Nephron (organoid): ENCODE results near the gene ANO1.

Experiments
- H3K27ac Mint-ChIP-seq, 3 experiments: 2 replicates each; pipeline ENCODE4 v1.8.0; 2020; ENCODE audit warnings: mixed read lengths in 3 of 3, mild to moderate bottlenecking in 2 of 3, moderate library complexity in 1 of 3
- H3K27me3 Mint-ChIP-seq: 2 replicates; pipeline ENCODE4 v1.8.0; 2021; ENCODE audit warnings: low read depth, mild to moderate bottlenecking, moderate library complexity, mixed read lengths
- H3K36me3 Mint-ChIP-seq: 2 replicates; pipeline ENCODE4 v1.8.0; 2020; ENCODE audit warnings: low read depth, mixed read lengths
- H3K4me1 Mint-ChIP-seq: 2 replicates; pipeline ENCODE4 v1.8.0; 2020; ENCODE audit warnings: mixed read lengths
- H3K4me3 Mint-ChIP-seq, 3 experiments: 2 replicates each; pipeline ENCODE4 v1.8.0; 2020; ENCODE audit warnings: mild to moderate bottlenecking in 3 of 3, mixed read lengths in 3 of 3, moderate library complexity in 2 of 3
- H3K9me3 Mint-ChIP-seq: 2 replicates; pipeline ENCODE4 v1.8.0; 2020; ENCODE audit warnings: mixed read lengths
- CTCF ChIP-seq, 3 experiments: fragments of 200-600 bp; sonication (generic); IDR thresholded peaks; one replicate each; pipeline ENCODE4 v1.5.0; 2021; ENCODE audit warnings: antibody characterized with exemption in 3 of 3; ENCODE audit not compliant: unreplicated experiment in 3 of 3

ANO1 gene

GRCh38 chr11:70059971-70060370 is 18.1 kb upstream of the ANO1 start:
- Mint-ChIP-seq H3K27me3 (peaks cover 9% of the 10 kb centered on the region), H3K9me3 (peaks cover 15% of the 10 kb centered on the region), H3K27ac (no peak overlapping the region), H3K4me3 (no peak overlapping the region), H3K4me1 (peaks cover 21% of the 10 kb centered on the region), H3K36me3 (peaks cover 8% of the 10 kb centered on the region)
- TF ChIP-seq CTCF (IDR thresholded peaks at IDR 0.05; ENCODE audit: unreplicated experiment in 3 of 3): no peak

DNA sequence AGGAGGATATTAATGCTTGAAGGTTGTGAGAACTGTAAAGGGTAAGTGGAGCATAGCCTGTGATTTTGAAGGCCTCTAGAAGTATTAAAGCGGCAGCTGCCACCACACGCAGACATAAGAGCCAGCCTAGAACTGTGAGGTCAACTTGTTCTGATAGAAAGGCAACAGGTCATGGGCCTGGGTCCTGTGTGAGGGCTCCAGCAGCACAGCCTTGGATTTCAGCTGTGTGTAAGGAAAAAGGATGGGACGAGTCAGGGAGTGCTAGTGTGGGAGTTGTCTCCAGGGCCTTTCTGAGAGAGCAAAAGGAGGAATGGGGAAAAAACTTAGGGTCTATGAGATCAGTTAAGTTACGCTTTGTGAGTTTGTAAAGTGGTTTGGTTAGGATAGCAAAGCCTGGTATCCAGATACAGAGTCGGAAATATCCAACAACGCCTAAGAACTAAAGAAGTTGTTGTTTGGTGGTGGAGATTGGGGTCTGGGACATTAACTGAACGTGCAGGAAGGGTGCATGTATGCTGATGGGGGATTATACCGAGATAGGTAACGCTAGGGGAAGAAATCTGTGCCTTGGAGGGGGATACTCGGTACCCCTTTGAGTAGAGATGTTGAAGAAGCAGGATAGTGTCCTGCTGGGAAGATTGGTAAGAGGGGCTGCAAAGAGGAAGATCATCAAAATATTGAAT is 17.4 kb upstream of the ANO1 start:
- Mint-ChIP-seq H3K36me3 (peaks cover 8% of the 10 kb centered on the region), H3K4me1 (peaks cover 23% of the 10 kb centered on the region), H3K4me3 (no peak overlapping the region), H3K27ac (no peak overlapping the region), H3K9me3 (peaks cover 14% of the 10 kb centered on the region), H3K27me3 (peaks cover 12% of the 10 kb centered on the region)
- TF ChIP-seq CTCF (IDR thresholded peaks at IDR 0.05; ENCODE audit: unreplicated experiment in 3 of 3): no peak

DNA sequence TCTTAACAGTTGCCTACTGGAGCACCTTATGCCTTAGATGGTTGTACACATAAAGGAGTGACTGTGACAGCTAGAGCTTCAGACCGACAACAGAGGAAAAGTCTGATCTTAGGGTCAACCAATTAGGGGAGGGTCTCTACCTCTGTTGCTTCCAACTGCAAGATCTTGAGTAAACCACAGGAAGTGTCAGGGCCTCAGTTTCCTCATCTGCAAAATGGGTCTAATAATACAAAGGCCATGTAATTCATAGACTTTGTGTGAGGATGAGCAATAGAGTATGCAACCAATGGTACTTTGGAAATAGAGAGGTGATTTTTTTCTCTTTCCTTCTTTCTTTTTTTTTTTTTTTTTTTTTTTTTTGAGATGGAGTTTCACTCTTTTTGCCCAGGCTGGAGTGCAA is 16.4 kb upstream of the ANO1 start:
- Mint-ChIP-seq H3K9me3 (peaks cover 8% of the 10 kb centered on the region), H3K4me1 (peaks cover 25% of the 10 kb centered on the region), H3K27ac (no peak overlapping the region), H3K27me3 (peaks cover 12% of the 10 kb centered on the region), H3K36me3 (peaks cover 8% of the 10 kb centered on the region), H3K4me3 (no peak overlapping the region)
- TF ChIP-seq CTCF (IDR thresholded peaks at IDR 0.05; ENCODE audit: unreplicated experiment in 3 of 3): no peak

GRCh38 chr11:70063121-70063520 is 15.0 kb upstream of the ANO1 start:
- Mint-ChIP-seq H3K4me3 (no peak overlapping the region), H3K4me1 (peaks cover 24% of the 10 kb centered on the region), H3K36me3 (no peaks in the 10 kb centered on the region), H3K27me3 (peaks cover 18% of the 10 kb centered on the region), H3K27ac (no peak overlapping the region), H3K9me3 (no peaks in the 10 kb centered on the region)
- TF ChIP-seq CTCF (IDR thresholded peaks at IDR 0.05; ENCODE audit: unreplicated experiment in 3 of 3): no peak

DNA sequence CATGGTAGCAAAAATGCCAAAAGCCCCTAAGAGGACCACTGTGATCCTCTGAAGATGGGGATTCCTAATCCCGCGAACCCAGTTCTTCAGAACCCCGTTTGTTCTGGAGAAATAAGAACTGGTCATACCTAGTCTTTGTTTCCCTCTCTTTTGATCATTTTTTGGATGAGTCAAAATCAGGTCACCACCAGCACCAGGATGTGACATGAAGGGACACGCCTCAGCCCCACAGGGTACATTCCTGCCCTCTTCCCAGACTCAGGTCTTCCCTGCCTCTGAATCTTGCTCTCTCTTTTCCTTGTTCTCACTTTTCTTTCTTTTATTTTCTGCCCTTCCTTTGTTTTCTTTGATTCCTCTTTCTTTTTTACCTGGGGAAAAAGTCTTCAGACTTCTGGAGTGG is 14.6 kb upstream of the ANO1 start:
- no peaks in the 10 kb centered on the region for H3K36me3 Mint-ChIP-seq
- peaks cover 23% of the 10 kb centered on the region for H3K27me3 Mint-ChIP-seq
- no peak for TF ChIP-seq CTCF (IDR thresholded peaks at IDR 0.05; ENCODE audit: unreplicated experiment in 3 of 3)
- H3K27ac Mint-ChIP-seq: peak overlapping the region in 2 of 3 experiments; percentile 21 to 34
- H3K9me3 Mint-ChIP-seq: no peaks in the 10 kb centered on the region
- no peak overlapping the region for H3K4me3 Mint-ChIP-seq
- H3K4me1 Mint-ChIP-seq: peaks cover 29% of the 10 kb centered on the region
